Sigmoid colon (tissue), 4 donors: ENCODE measurements around the gene PRLR.

Experiments
- CTCF ChIP-seq, 4 experiments: fragments of 450-650 bp in 3 of 4; fragments of 200-600 bp in 1 of 4; IDR thresholded peaks; one replicate each; pipeline ENCODE4 v1.5.1; 2016 to 2019; ENCODE audit warnings: antibody characterized with exemption in 4 of 4, mild to moderate bottlenecking in 3 of 4, moderate library complexity in 2 of 4
- EP300 ChIP-seq, 4 donors: sonication (generic); formaldehyde crosslinking; IDR thresholded peaks; one replicate each; pipeline ENCODE4 v1.6.1; 2017; ENCODE audit warnings: antibody characterized with exemption in 4 of 4
- POLR2AphosphoS5 ChIP-seq, 4 donors: sonication (generic); formaldehyde crosslinking; IDR thresholded peaks; one replicate each; pipeline ENCODE4 v1.6.1; 2017; ENCODE audit warnings: antibody characterized with exemption in 4 of 4

GRCh38 chr5:35230038-35230611 lies at the start of gene PRLR:
- TF ChIP-seq CTCF (IDR thresholded peaks at IDR 0.05) (no peak), EP300 (IDR thresholded peaks at IDR 0.05) (no peak), POLR2AphosphoS5 (IDR thresholded peaks at IDR 0.05) (peak in 1 of 4 donors; percentile 40)
